ENCODE data around the gene SMPD3. TPM values are rescaled to one million over a fixed set of nuclear protein-coding genes. Genes with fewer than 3 reads are reported as not detected.

The SMPD3 gene
- total RNA-seq, 1 donor from 2014 or later = 5.6 TPM

DNA sequence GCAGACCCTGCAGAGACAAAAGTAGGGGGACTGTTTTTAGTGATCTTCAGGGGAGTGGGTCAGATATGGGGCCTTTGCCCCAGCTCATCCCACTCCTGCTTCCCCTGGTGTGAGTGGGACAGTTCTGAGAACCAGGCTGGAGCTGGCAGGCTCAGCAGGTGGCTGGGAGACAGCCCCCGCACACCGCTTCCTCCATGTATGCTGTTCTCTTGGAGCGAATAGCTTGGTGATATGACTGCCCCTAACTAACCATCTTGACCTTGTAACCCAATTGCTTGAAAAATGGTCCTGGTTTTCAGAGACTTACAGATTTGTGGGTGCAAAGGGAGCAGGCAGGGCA, 76.0 kb downstream of the SMPD3 start:
- ATAC-seq = no peak
- no peaks in the 10 kb centered on the region for H3K4me1 ChIP-seq
- H3K36me3 ChIP-seq = no peaks in the 10 kb centered on the region
- no peak overlapping the region for H3K4me3 ChIP-seq
- TF ChIP-seq, protein P1, sequence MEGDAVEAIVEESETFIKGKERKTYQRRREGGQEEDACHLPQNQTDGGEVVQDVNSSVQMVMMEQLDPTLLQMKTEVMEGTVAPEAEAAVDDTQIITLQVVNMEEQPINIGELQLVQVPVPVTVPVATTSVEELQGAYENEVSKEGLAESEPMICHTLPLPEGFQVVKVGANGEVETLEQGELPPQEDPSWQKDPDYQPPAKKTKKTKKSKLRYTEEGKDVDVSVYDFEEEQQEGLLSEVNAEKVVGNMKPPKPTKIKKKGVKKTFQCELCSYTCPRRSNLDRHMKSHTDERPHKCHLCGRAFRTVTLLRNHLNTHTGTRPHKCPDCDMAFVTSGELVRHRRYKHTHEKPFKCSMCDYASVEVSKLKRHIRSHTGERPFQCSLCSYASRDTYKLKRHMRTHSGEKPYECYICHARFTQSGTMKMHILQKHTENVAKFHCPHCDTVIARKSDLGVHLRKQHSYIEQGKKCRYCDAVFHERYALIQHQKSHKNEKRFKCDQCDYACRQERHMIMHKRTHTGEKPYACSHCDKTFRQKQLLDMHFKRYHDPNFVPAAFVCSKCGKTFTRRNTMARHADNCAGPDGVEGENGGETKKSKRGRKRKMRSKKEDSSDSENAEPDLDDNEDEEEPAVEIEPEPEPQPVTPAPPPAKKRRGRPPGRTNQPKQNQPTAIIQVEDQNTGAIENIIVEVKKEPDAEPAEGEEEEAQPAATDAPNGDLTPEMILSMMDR (IDR thresholded peaks at IDR 0.05) = no peak
- no peaks in the 10 kb centered on the region for H3K9me3 ChIP-seq
- no peak for DNase-seq
- intact Hi-C loops (cut with DNase I) = no loop called here
- H3K27me3 ChIP-seq = no peaks in the 10 kb centered on the region
- H3K27ac ChIP-seq = no peak overlapping the region

GRCh38 chr16:68371706-68372380, 76.5 kb downstream of the SMPD3 start:
- Histone ChIP-seq H3K27ac (no peak overlapping the region), H3K9me3 (no peaks in the 10 kb centered on the region), H3K27me3 (no peaks in the 10 kb centered on the region), H3K4me1 (no peaks in the 10 kb centered on the region), H3K36me3 (no peaks in the 10 kb centered on the region), H3K4me3 (no peak overlapping the region)
- ATAC-seq (no peak), DNase-seq (no peak)
- intact Hi-C loops (cut with DNase I) = no loop called here
- TF ChIP-seq, protein P1 (IDR thresholded peaks at IDR 0.05) = no peak

DNA sequence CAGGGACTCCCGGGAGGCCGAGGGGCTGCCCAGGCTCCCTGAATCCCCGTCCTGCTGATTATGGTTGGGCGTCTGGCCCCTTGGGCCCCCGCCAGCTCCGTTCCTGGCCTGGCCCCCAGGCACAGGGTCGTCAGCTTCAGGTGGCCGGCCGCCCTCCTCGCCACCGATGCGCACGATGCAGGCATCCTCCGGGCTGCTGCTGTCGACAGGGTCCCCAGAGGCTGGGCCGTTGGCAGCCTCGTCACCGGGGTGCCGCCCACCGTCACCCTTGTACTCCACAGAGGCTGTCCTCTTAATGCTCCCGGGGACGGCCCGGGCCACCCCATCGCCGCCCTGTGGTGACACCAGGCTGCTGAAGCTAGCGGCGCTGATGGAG, 77.0 kb downstream of the SMPD3 start:
- Histone ChIP-seq H3K4me3 (no peak overlapping the region), H3K27ac (no peak overlapping the region), H3K4me1 (no peaks in the 10 kb centered on the region), H3K27me3 (no peaks in the 10 kb centered on the region), H3K36me3 (no peaks in the 10 kb centered on the region), H3K9me3 (no peaks in the 10 kb centered on the region)
- ATAC-seq = no peak
- DNase-seq = no peak
- TF ChIP-seq, protein P1 (IDR thresholded peaks at IDR 0.05) = no peak
- intact Hi-C loops (cut with DNase I) = no loop called here

- intact Hi-C loops (cut with DNase I) = no loop called here
Observed at GRCh38 chr16:68370581-68371275, 77.6 kb downstream of the SMPD3 start.

GRCh38 chr16:68369697-68370580, 78.4 kb downstream of the SMPD3 start:
- H3K4me3 ChIP-seq = no peak overlapping the region
- H3K9me3 ChIP-seq = no peaks in the 10 kb centered on the region
- DNase-seq (no peak), ATAC-seq (peak; percentile 11)
- H3K36me3 ChIP-seq = no peaks in the 10 kb centered on the region
- no peaks in the 10 kb centered on the region for H3K27me3 ChIP-seq
- no peak overlapping the region for H3K27ac ChIP-seq
- intact Hi-C loops (cut with DNase I) = no loop called here
- H3K4me1 ChIP-seq = no peaks in the 10 kb centered on the region
- TF ChIP-seq, protein P1 (IDR thresholded peaks at IDR 0.05) = no peak

More at GRCh38 chr16:68370581-68371275, 77.6 kb downstream of the SMPD3 start:
- Histone ChIP-seq H3K4me3 (no peak overlapping the region), H3K27me3 (no peaks in the 10 kb centered on the region), H3K36me3 (no peaks in the 10 kb centered on the region), H3K27ac (no peak overlapping the region), H3K4me1 (no peaks in the 10 kb centered on the region), H3K9me3 (no peaks in the 10 kb centered on the region)
- DNase-seq (no peak), ATAC-seq (no peak)
- TF ChIP-seq, protein P1 (IDR thresholded peaks at IDR 0.05) = no peak
